H9 (cell line): Measurements from ENCODE around the gene CCDC78. TPM values are rescaled to one million over a fixed set of nuclear protein-coding genes. Genes with fewer than 3 reads are reported as not detected.

ENCODE experiments used
- DNase-seq: peaks from one replicate; pipeline ENCODE4 v3.0.0-alpha.2; 2017
- H2AFZ ChIP-seq: one replicate; pipeline ENCODE4 v1.6.1; 2013; ENCODE audit warnings: mild to moderate bottlenecking, low read length, control low read depth, moderate library complexity
- H2AK5ac ChIP-seq: 2 replicates; pipeline ENCODE4 v1.6.1; 2013; ENCODE audit warnings: low read length, control low read depth, mixed read lengths; ENCODE audit not compliant: insufficient read length
- H2BK120ac ChIP-seq: one replicate; pipeline ENCODE4 v1.6.1; 2013; ENCODE audit warnings: low read depth, mild to moderate bottlenecking, low read length, control low read depth, inconsistent platforms; ENCODE audit not compliant: poor library complexity, severe bottlenecking
- H2BK12ac ChIP-seq: 2 replicates; pipeline ENCODE4 v1.6.1; 2013; ENCODE audit warnings: low read length, control low read depth, mixed read lengths, low read depth; ENCODE audit not compliant: insufficient read length
- H2BK15ac ChIP-seq: 2 replicates; pipeline ENCODE4 v1.6.1; 2013; ENCODE audit warnings: low read depth, low read length, control low read depth
- H2BK20ac ChIP-seq: one replicate; pipeline ENCODE4 v1.6.1; 2013; ENCODE audit warnings: low read depth, mild to moderate bottlenecking, low read length, control low read depth, inconsistent platforms; ENCODE audit not compliant: poor library complexity, severe bottlenecking
- H2BK5ac ChIP-seq: 2 replicates; pipeline ENCODE4 v1.6.1; 2013; ENCODE audit warnings: low read length, control low read depth, mixed read lengths; ENCODE audit not compliant: insufficient read length
- H3K14ac ChIP-seq: 2 replicates; pipeline ENCODE4 v1.6.1; 2013; ENCODE audit warnings: low read length, control low read depth; ENCODE audit not compliant: insufficient read depth
- H3K18ac ChIP-seq: 2 replicates; pipeline ENCODE4 v1.6.1; 2013; ENCODE audit warnings: low read depth, mild to moderate bottlenecking, mixed read lengths, low read length, control low read depth; ENCODE audit not compliant: insufficient read length
- H3K23ac ChIP-seq: 2 replicates; pipeline ENCODE4 v1.6.1; 2013; ENCODE audit warnings: low read length, control low read depth, mixed read lengths, low read depth; ENCODE audit not compliant: insufficient read length
- H3K23me2 ChIP-seq: 2 replicates; pipeline ENCODE4 v1.6.1; 2013; ENCODE audit warnings: low read depth, mild to moderate bottlenecking, mixed read lengths, low read length, control low read depth; ENCODE audit not compliant: insufficient read length, poor library complexity, severe bottlenecking
- H3K27ac ChIP-seq: 2 replicates; pipeline ENCODE4 v1.5.1; 2013; ENCODE audit warnings: low read length, control low read depth, mixed read lengths, low read depth; ENCODE audit not compliant: insufficient read length
- H3K27me3 ChIP-seq: 2 replicates; pipeline ENCODE4 v1.6.1; 2013; ENCODE audit warnings: low read length, control low read depth, inconsistent platforms; ENCODE audit not compliant: insufficient read depth
- H3K4ac ChIP-seq: 2 replicates; pipeline ENCODE4 v1.6.1; 2013; ENCODE audit warnings: low read depth, mild to moderate bottlenecking, control low read depth, inconsistent platforms, low read length, moderate library complexity
- H3K4me1 ChIP-seq: 2 replicates; pipeline ENCODE4 v1.6.1; 2013; ENCODE audit warnings: low read length, control low read depth, inconsistent platforms; ENCODE audit not compliant: insufficient read depth
- H3K4me2 ChIP-seq: 2 replicates; pipeline ENCODE4 v1.6.1; 2013; ENCODE audit warnings: low read length, control low read depth, mixed read lengths; ENCODE audit not compliant: insufficient read length, insufficient read depth
- H3K56ac ChIP-seq: 2 replicates; pipeline ENCODE4 v1.6.1; 2013; ENCODE audit warnings: low read depth, mild to moderate bottlenecking, mixed read lengths, low read length, control low read depth; ENCODE audit not compliant: insufficient read length
- H3K79me1 ChIP-seq: 2 replicates; pipeline ENCODE4 v1.6.1; 2013; ENCODE audit warnings: low read depth, mild to moderate bottlenecking, moderate library complexity, low read length, control low read depth, inconsistent platforms; ENCODE audit not compliant: insufficient read depth, poor library complexity, severe bottlenecking
- H3K79me2 ChIP-seq: 2 replicates; pipeline ENCODE4 v1.6.1; 2013; ENCODE audit warnings: low read length, control low read depth, inconsistent platforms; ENCODE audit not compliant: insufficient read depth
- H3K9ac ChIP-seq: 2 replicates; pipeline ENCODE4 v1.6.1; 2013; ENCODE audit warnings: low read length, control low read depth, mixed read lengths; ENCODE audit not compliant: insufficient read length; ENCODE audit errors: extremely low read depth
- H3K9me3 ChIP-seq: one replicate; pipeline ENCODE4 v1.6.1; 2013; ENCODE audit warnings: low read depth, low read length, inconsistent platforms; ENCODE audit not compliant: control insufficient read depth
- H3T11ph ChIP-seq: one replicate; pipeline ENCODE4 v1.6.1; 2013; ENCODE audit warnings: mild to moderate bottlenecking, low read length, control low read depth, inconsistent platforms
- H4K20me1 ChIP-seq: one replicate; pipeline ENCODE4 v1.6.1; 2013; ENCODE audit not compliant: control insufficient read depth, insufficient read length, insufficient read depth
- H4K5ac ChIP-seq: 2 replicates; pipeline ENCODE4 v1.6.1; 2013; ENCODE audit warnings: low read depth, mild to moderate bottlenecking, mixed read lengths, low read length, control low read depth; ENCODE audit not compliant: insufficient read length
- H4K8ac ChIP-seq: replicated peaks from 2 replicates; pipeline ENCODE4 v1.6.1; 2013; ENCODE audit warnings: low read length, control low read depth, mixed read lengths, low read depth; ENCODE audit not compliant: insufficient read length
- H4K91ac ChIP-seq: 2 replicates; pipeline ENCODE4 v1.6.1; 2013; ENCODE audit warnings: low read depth, mild to moderate bottlenecking, moderate library complexity, mixed read lengths, low read length, control low read depth; ENCODE audit not compliant: insufficient read length
- H3K27ac Mint-ChIP-seq, 3 experiments: 2 replicates in 2 of 3; 3 replicates in 1 of 3; pipeline ENCODE4 v1.8.0; 2020 to 2021; ENCODE audit warnings: mixed read lengths in 3 of 3, mild to moderate bottlenecking in 1 of 3, moderate library complexity in 1 of 3
- H3K27me3 Mint-ChIP-seq: 2 replicates; pipeline ENCODE4 v1.8.0; 2021; ENCODE audit warnings: low read depth, mild to moderate bottlenecking, moderate library complexity, mixed read lengths
- H3K36me3 Mint-ChIP-seq, 3 experiments: 2 replicates in 2 of 3; 3 replicates in 1 of 3; pipeline ENCODE4 v1.8.0; 2020 to 2021; ENCODE audit warnings: low read depth in 3 of 3, mixed read lengths in 3 of 3; ENCODE audit not compliant: insufficient read depth in 1 of 3
- H3K4me1 Mint-ChIP-seq, 2 experiments: 2 replicates each; pipeline ENCODE4 v1.8.0; 2020; ENCODE audit warnings: mixed read lengths in 2 of 2
- H3K4me3 Mint-ChIP-seq, 2 experiments: 2 replicates in 1 of 2; 3 replicates in 1 of 2; pipeline ENCODE4 v1.8.0; 2020 to 2021; ENCODE audit warnings: mild to moderate bottlenecking in 2 of 2, mixed read lengths in 2 of 2, moderate library complexity in 1 of 2
- H3K9me3 Mint-ChIP-seq, 2 experiments: 2 replicates in 1 of 2; 3 replicates in 1 of 2; pipeline ENCODE4 v1.8.0; 2020; ENCODE audit warnings: mild to moderate bottlenecking in 2 of 2, mixed read lengths in 2 of 2, moderate library complexity in 1 of 2
- CTCF ChIP-seq: fragments of 200-600 bp; sonication (generic); conservative IDR thresholded peaks from 3 replicates; pipeline ENCODE4 v1.8.0; 2021; ENCODE audit warnings: antibody characterized with exemption, mild to moderate bottlenecking
- WGBS: extraction: QIAGEN DNeasy Blood & Tissue Kit; methylation state at CpG from one replicate; pipeline ENCODE4 v1.1.7; 2013; ENCODE audit warnings: missing lambda C conversion rate, low lambda C conversion rate, mixed read lengths; ENCODE audit not compliant: insufficient read length; ENCODE audit errors: extremely low coverage; 5-methylcytosine and 5-hydroxymethylcytosine counted together
- total RNA-seq: library from RNA; stranded (reverse); gene quantifications from 2 replicates; pipeline ENCODE4 v1.2.1, GENCODE V29; 2021

Gene CCDC78
- total RNA-seq, 1 experiment from 2014 or later = 12.1 TPM

GRCh38 chr16:766820-767640 is 40.8 kb upstream of the CCDC78 start:
- H3K4me1 Mint-ChIP-seq = peaks cover 0 to 3% of the 10 kb centered on the region in 2 experiments; a peak in 1 of 4 replicates
- no peak for DNase-seq

More at GRCh38 chr16:766820-767640, 40.8 kb upstream of the CCDC78 start:
- Histone ChIP-seq H3K27me3 (no peaks in the 10 kb centered on the region), H3K14ac (no peak overlapping the region), H3K79me1 (no peaks in the 10 kb centered on the region), H3K27ac (no peak overlapping the region), H3K9me3 (no peaks in the 10 kb centered on the region), H2AFZ (no peak overlapping the region), H3K23me2 (no peaks in the 10 kb centered on the region), H3K56ac (no peak overlapping the region), H3K9ac (no peak overlapping the region), H3T11ph (no peak overlapping the region), H4K20me1 (no peaks in the 10 kb centered on the region), H3K4ac (no peak overlapping the region), H4K5ac (no peak overlapping the region), H2BK120ac (no peak overlapping the region), H2BK15ac (no peak overlapping the region), H3K18ac (no peak overlapping the region), H3K79me2 (no peaks in the 10 kb centered on the region), H3K4me1 (no peaks in the 10 kb centered on the region), H2BK5ac (no peak overlapping the region), H2BK12ac (no peak overlapping the region), H3K23ac (no peak overlapping the region), H4K8ac (no peak overlapping the region), H3K4me2 (no peak overlapping the region), H2AK5ac (no peak overlapping the region), H2BK20ac (no peak overlapping the region), H4K91ac (no peak overlapping the region)
- Mint-ChIP-seq H3K36me3 (no peaks in the 10 kb centered on the region), H3K27ac (no peak overlapping the region), H3K9me3 (no peaks in the 10 kb centered on the region; a peak in 1 of 5 replicates), H3K27me3 (peaks cover 5% of the 10 kb centered on the region), H3K4me3 (no peak overlapping the region)
- no peak for TF ChIP-seq CTCF
- WGBS = no CpG with 5 or more reads among the region's 48 CpGs
